PC-9 (cell line): ENCODE data around the gene ADTRP. TPM values are rescaled to one million over a fixed set of nuclear protein-coding genes. Genes with fewer than 3 reads are reported as not detected.
"Not testable (repeated sequence)": the region's sequence is repeated elsewhere in the genome, so short reads cannot be mapped to it uniquely, and the experiment has no call there.

Experiments
- BruUV-seq: library from RNA; stranded (reverse); fragments of 400-500 nt; replicated peaks from 2 replicates; lab custom pipeline; 2021; lab: Mats Ljungman, UMichigan
- CTCF ChIA-PET: fragments of 300-600 bp; sonication (Branson Sonifier 250); formaldehyde crosslinking; loops from one replicate; lab custom pipeline; 2022; ENCODE audit warnings: antibody characterized with exemption; lab: Charles Lee
- POLR2A ChIA-PET: fragments of 300-600 bp; sonication (Branson Sonifier 250); formaldehyde crosslinking; loops from one replicate; lab custom pipeline; 2022; ENCODE audit warnings: antibody characterized with exemption; ENCODE audit not compliant: unreplicated experiment; lab: Charles Lee
- DNase-seq, 2 experiments: peaks; one replicate each; pipeline versions ENCODE4 v3.0.0 to v3.0.0-alpha.2; 2015 to 2022; ENCODE audit warnings: mixed read lengths in 1 of 2
- H2AFZ ChIP-seq: fragments of 200-600 bp; sonication (generic); 2 replicates; pipeline ENCODE4 v1.8.1; 2017; ENCODE audit warnings: antibody characterized with exemption
- H3F3A ChIP-seq: fragments of 200-600 bp; sonication (generic); 2 replicates; pipeline ENCODE4 v1.8.1; 2017; ENCODE audit warnings: antibody characterized with exemption, mild to moderate bottlenecking, low read depth; ENCODE audit not compliant: insufficient read depth
- H3K27ac ChIP-seq: fragments of 200-600 bp; sonication (generic); 2 replicates; pipeline ENCODE4 v1.6.1; 2016; ENCODE audit warnings: mixed run types
- H3K27me3 ChIP-seq: fragments of 200-600 bp; sonication (generic); 2 replicates; pipeline ENCODE4 v1.6.1; 2016; ENCODE audit warnings: low read depth, mixed run types; ENCODE audit not compliant: insufficient read depth
- H3K36me3 ChIP-seq: fragments of 200-600 bp; sonication (generic); 2 replicates; pipeline ENCODE4 v1.6.1; 2016; ENCODE audit warnings: low read depth, mixed run types
- H3K4me1 ChIP-seq: fragments of 200-600 bp; sonication (generic); replicated peaks from 2 replicates; pipeline ENCODE4 v1.6.1; 2016; ENCODE audit warnings: mixed run types; ENCODE audit not compliant: insufficient read depth
- H3K4me2 ChIP-seq: fragments of 200-600 bp; sonication (generic); 2 replicates; pipeline ENCODE4 v1.6.1; 2017; ENCODE audit warnings: mixed run types
- H3K4me3 ChIP-seq: fragments of 200-600 bp; sonication (generic); 2 replicates; pipeline ENCODE4 v1.6.1; 2016; ENCODE audit warnings: mixed run types
- H3K79me2 ChIP-seq: fragments of 200-600 bp; sonication (generic); 2 replicates; pipeline ENCODE4 v1.6.1; 2017; ENCODE audit warnings: low read depth, mixed run types
- H3K9me2 ChIP-seq: fragments of 200-600 bp; sonication (generic); 2 replicates; pipeline ENCODE4 v1.8.1; 2017; ENCODE audit warnings: mild to moderate bottlenecking; ENCODE audit not compliant: insufficient read depth
- H3K9me3 ChIP-seq: fragments of 200-600 bp; sonication (generic); 2 replicates; pipeline ENCODE4 v1.8.1; 2016; ENCODE audit warnings: low read depth; ENCODE audit not compliant: insufficient read depth
- H4K20me1 ChIP-seq: fragments of 200-600 bp; sonication (generic); 2 replicates; pipeline ENCODE4 v1.8.1; 2017; ENCODE audit not compliant: insufficient read depth
- EZH2 ChIP-seq: fragments of 200-600 bp; sonication (generic); IDR thresholded peaks from 2 replicates; pipeline ENCODE4 v1.8.0; 2017; ENCODE audit warnings: antibody characterized with exemption, low read depth
- intact Hi-C: fragments of 100-400 bp; cut with micrococcal nuclease; formaldehyde crosslinking; loops from one replicate; pipeline ENCODE4 v1.10.0; 2022; ENCODE audit not compliant: unreplicated experiment
- total RNA-seq: library from RNA; stranded (reverse); gene quantifications from 2 replicates; pipeline ENCODE4 v1.2.3, GENCODE V29; 2021
- TF ChIP-seq, protein P1 (sequence below): fragments of 200-600 bp; sonication (generic); conservative IDR thresholded peaks from 2 replicates; pipeline ENCODE4 v1.6.1; 2017; ENCODE audit warnings: mixed run types, antibody characterized with exemption, mild to moderate bottlenecking, moderate library complexity

The ADTRP gene
- total RNA-seq, 1 experiment from 2014 or later: 4.1 TPM

DNA sequence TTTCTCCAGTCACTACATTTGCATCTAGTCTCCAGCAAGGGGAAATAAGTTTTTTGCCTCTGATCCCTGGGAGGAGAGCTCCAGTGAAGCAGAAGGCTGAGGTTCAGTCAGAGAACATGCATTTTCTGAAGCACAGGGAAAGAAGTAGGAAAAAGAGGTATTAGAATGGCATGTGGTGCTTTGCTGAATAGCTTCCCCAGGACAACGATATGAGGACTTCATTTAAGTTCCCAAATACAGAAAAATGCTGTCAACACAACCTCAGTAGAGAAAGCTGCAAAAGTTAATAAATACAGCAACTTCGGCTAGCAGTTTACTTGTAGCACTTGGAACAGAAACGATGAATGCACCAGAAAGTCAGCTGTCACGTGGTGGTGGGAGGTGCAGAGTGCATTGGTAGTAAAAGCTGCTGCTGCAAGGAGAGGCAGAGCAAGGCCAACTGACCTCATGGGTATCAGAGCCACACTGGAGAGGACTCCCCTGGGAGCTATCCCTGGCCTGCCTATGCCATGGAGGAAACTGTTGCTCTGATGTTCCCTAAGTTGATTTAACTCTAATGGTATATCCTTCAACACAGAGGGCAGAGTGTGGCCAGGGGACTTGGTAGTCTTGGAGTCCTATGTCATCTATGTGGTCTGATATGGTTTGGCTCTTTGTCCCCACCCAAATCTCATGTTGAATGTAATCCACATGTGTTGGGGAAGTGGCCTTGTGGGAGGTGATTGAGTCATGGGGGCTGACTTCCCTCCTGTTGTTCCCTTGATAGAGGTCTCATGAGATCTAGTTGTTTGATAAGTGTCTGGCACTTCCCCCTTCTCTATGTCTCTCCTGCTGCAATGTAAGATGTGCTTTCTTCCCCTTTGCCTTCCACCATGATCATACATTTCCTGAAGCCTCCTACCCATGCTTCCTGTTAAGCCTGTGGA is 85.9 kb downstream of the ADTRP start:
- CTCF ChIA-PET: no interaction called here
- Histone ChIP-seq H3K4me1 (no peaks in the 10 kb centered on the region), H3K9me2 (no peaks in the 10 kb centered on the region), H3F3A (no peaks in the 10 kb centered on the region), H3K9me3 (peaks cover 7% of the 10 kb centered on the region), H4K20me1 (no peaks in the 10 kb centered on the region), H2AFZ (no peak overlapping the region), H3K27me3 (no peaks in the 10 kb centered on the region), H3K79me2 (no peaks in the 10 kb centered on the region), H3K4me2 (no peak overlapping the region), H3K27ac (no peak overlapping the region), H3K4me3 (no peak overlapping the region), H3K36me3 (no peaks in the 10 kb centered on the region)
- POLR2A ChIA-PET: no interaction called here
- no peak for DNase-seq
- intact Hi-C loops: no loop called here
- no peak for TF ChIP-seq EZH2
- TF ChIP-seq, protein P1, sequence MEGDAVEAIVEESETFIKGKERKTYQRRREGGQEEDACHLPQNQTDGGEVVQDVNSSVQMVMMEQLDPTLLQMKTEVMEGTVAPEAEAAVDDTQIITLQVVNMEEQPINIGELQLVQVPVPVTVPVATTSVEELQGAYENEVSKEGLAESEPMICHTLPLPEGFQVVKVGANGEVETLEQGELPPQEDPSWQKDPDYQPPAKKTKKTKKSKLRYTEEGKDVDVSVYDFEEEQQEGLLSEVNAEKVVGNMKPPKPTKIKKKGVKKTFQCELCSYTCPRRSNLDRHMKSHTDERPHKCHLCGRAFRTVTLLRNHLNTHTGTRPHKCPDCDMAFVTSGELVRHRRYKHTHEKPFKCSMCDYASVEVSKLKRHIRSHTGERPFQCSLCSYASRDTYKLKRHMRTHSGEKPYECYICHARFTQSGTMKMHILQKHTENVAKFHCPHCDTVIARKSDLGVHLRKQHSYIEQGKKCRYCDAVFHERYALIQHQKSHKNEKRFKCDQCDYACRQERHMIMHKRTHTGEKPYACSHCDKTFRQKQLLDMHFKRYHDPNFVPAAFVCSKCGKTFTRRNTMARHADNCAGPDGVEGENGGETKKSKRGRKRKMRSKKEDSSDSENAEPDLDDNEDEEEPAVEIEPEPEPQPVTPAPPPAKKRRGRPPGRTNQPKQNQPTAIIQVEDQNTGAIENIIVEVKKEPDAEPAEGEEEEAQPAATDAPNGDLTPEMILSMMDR: no peak
- BruUV-seq: no TSS peak

DNA sequence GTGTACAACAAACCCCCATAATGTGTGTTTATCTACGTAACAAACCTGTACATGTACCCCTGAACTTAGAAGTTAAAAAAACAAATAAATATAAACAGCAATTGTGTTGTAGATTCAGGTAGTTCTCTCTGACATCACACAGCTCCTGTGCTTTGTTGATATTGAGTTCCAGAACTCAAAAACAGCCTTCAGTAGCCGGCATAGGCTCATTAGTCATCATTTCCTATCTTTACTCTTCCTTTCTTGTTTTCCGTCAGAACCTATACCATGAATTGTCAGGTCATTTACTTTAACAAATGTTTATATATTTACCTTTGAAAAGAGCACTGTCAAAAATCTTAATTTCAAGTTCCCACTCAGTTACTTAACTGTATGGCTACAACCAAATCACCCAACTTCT is 88.8 kb downstream of the ADTRP start:
- Histone ChIP-seq H3K79me2 (no peaks in the 10 kb centered on the region), H2AFZ (no peak overlapping the region), H3K9me2 (no peaks in the 10 kb centered on the region), H3K4me3 (no peak overlapping the region), H3K9me3 (no peaks in the 10 kb centered on the region; the same call in none of the 2 replicates), H3K27ac (no peak overlapping the region), H3K27me3 (no peaks in the 10 kb centered on the region), H3K4me2 (no peak overlapping the region), H3K36me3 (no peaks in the 10 kb centered on the region), H3K4me1 (peaks cover 22% of the 10 kb centered on the region), H3F3A (peaks cover 24% of the 10 kb centered on the region), H4K20me1 (no peaks in the 10 kb centered on the region)
- DNase-seq: no peak
- CTCF ChIA-PET: no interaction called here
- BruUV-seq: no TSS peak
- intact Hi-C loops: no loop called here
- POLR2A ChIA-PET: no interaction called here
- TF ChIP-seq, protein P1: no peak
- no peak for TF ChIP-seq EZH2

DNA sequence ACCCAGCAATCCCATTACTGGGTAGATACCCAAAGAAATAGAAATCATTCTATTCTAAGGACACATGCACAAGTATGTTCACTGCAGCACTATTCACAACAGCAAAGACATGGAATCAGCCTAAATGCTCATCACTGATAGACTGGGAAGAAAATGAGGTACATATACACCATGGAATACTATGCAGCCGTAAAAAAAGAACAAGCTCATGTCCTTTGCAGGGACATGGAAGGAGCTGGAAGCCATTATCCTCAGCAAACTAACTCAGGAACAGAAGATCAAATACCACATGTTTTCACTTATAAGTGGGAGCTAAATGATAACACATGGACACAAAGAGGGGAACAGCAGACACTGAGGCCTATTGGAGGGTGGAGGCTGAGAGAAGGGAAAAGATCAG is 89.2 kb downstream of the ADTRP start:
- DNase-seq, H3K9me2 ChIP-seq, H3K27ac ChIP-seq, BruUV-seq, H3K79me2 ChIP-seq, H3K9me3 ChIP-seq, H2AFZ ChIP-seq, H4K20me1 ChIP-seq, H3K4me2 ChIP-seq, H3K4me3 ChIP-seq, POLR2A ChIA-PET, H3K27me3 ChIP-seq, CTCF ChIA-PET, intact Hi-C loops, H3K36me3 ChIP-seq: not testable (repeated sequence)
- Histone ChIP-seq H3K4me1 (peaks cover 27% of the 10 kb centered on the region), H3F3A (peaks cover 27% of the 10 kb centered on the region)
